Activated CD8-positive, alpha-beta T cell treated with anti-CD3 and anti-CD28 coated beads for 36 hours (primary cell): Measurements from ENCODE around the gene MTA3. TPM values are rescaled to one million over a fixed set of nuclear protein-coding genes. Genes with fewer than 3 reads are reported as not detected.

Experiments used
- ATAC-seq: fragments of 200-7000 bp; cut with Tn5 transposase; one replicate; pipeline ENCODE4 v1.10.0; 2021; ENCODE audit warnings: mild to moderate bottlenecking, moderate library complexity
- CTCF ChIA-PET: fragments of 350-600 bp; sonication (Branson Sonifier 250); formaldehyde crosslinking; loops from one replicate; lab custom pipeline; 2021; ENCODE audit warnings: antibody characterized with exemption; lab: Charles Lee
- POLR2A ChIA-PET: fragments of 350-600 bp; sonication (Branson Sonifier 250); formaldehyde crosslinking; loops from one replicate; lab custom pipeline; 2021; ENCODE audit warnings: antibody characterized with exemption; lab: Charles Lee
- DNase-seq: peaks from one replicate; pipeline ENCODE4 v3.0.0-alpha.2; 2020
- H3K27ac Mint-ChIP-seq: one replicate; pipeline ENCODE4 v1.8.0; 2021; ENCODE audit warnings: mild to moderate bottlenecking, mixed read lengths
- H3K27me3 Mint-ChIP-seq: one replicate; pipeline ENCODE4 v1.8.0; 2021; ENCODE audit warnings: mixed read lengths
- H3K36me3 Mint-ChIP-seq: one replicate; pipeline ENCODE4 v1.8.0; 2021; ENCODE audit warnings: low read depth, mixed read lengths
- H3K4me1 Mint-ChIP-seq: one replicate; pipeline ENCODE4 v1.8.0; 2021; ENCODE audit warnings: low read depth, mixed read lengths
- H3K4me3 Mint-ChIP-seq: one replicate; pipeline ENCODE4 v1.8.0; 2021; ENCODE audit warnings: mild to moderate bottlenecking, moderate library complexity, mixed read lengths
- H3K9me3 Mint-ChIP-seq: one replicate; pipeline ENCODE4 v1.8.0; 2021; ENCODE audit warnings: mixed read lengths
- CTCF ChIP-seq: fragments of 200-600 bp; IDR thresholded peaks from one replicate; pipeline ENCODE4 v1.8.0; 2022; ENCODE audit warnings: antibody characterized with exemption, mild to moderate bottlenecking
- intact Hi-C: fragments of 100-400 bp; cut with micrococcal nuclease; formaldehyde crosslinking; loops from one replicate; pipeline ENCODE4 v1.10.0; 2022
- total RNA-seq, 2 experiments: library from RNA; stranded (reverse); gene quantifications; one replicate each; pipeline ENCODE4 v1.2.3, GENCODE V29; 2021

MTA3 gene
- total RNA-seq, 2 experiments from 2014 or later: 32.6 to 35.9 TPM

GRCh38 chr2:42569116-42569711, 782 bp downstream of the MTA3 start:
- Mint-ChIP-seq H3K27me3 (no peaks in the 10 kb centered on the region), H3K27ac (peak overlapping the region; percentile 93), H3K4me3 (peak overlapping the region; percentile 85), H3K9me3 (no peaks in the 10 kb centered on the region), H3K4me1 (peaks cover 29% of the 10 kb centered on the region), H3K36me3 (peaks cover 15% of the 10 kb centered on the region)
- no peak for TF ChIP-seq CTCF
- ChIA-PET CTCF (no interaction called here), POLR2A (interaction anchor here (0.8 kb wide), 1 partner anchor 94 kb away, joined by 3 read pairs; no protein-coding TSS in a partner anchor)
- ATAC-seq (peak; percentile 42), DNase-seq (peak; percentile 20)
- intact Hi-C loops: no loop called here

GRCh38 chr2:42569883-42570282, 1.5 kb downstream of the MTA3 start:
- H3K4me1 Mint-ChIP-seq: peaks cover 35% of the 10 kb centered on the region
- ATAC-seq (no peak), DNase-seq (no peak)
- H3K36me3 Mint-ChIP-seq: peaks cover 15% of the 10 kb centered on the region
- POLR2A ChIA-PET: no interaction called here
- CTCF ChIA-PET: no interaction called here
- peak overlapping the region; percentile 93 for H3K27ac Mint-ChIP-seq
- TF ChIP-seq CTCF: no peak
- no peaks in the 10 kb centered on the region for H3K27me3 Mint-ChIP-seq
- H3K4me3 Mint-ChIP-seq: peak overlapping the region; percentile 85
- no peaks in the 10 kb centered on the region for H3K9me3 Mint-ChIP-seq
- intact Hi-C loops: no loop called here

- TF ChIP-seq CTCF: no peak
- H3K27ac Mint-ChIP-seq: no peak overlapping the region
- H3K9me3 Mint-ChIP-seq: no peaks in the 10 kb centered on the region
- H3K4me1 Mint-ChIP-seq: peaks cover 36% of the 10 kb centered on the region
- H3K36me3 Mint-ChIP-seq: peaks cover 27% of the 10 kb centered on the region
- no peaks in the 10 kb centered on the region for H3K27me3 Mint-ChIP-seq
- ChIA-PET CTCF (interaction anchor here (1.4 to 1.6 kb wide), 2 partner anchors 9 to 90 kb away, joined by 3 to 7 read pairs; no protein-coding TSS in a partner anchor), POLR2A (interaction anchor here (0.6 to 1.0 kb wide), 3 partner anchors 50 to 238 kb away, joined by 3 to 4 read pairs (median 3); no protein-coding TSS in a partner anchor)
- DNase-seq (no peak), ATAC-seq (no peak)
- H3K4me3 Mint-ChIP-seq: no peak overlapping the region
- intact Hi-C loops: no loop called here
Measured at GRCh38 chr2:42572297-42573081, 4.1 kb downstream of the MTA3 start.

GRCh38 chr2:42573256-42573655, 4.8 kb downstream of the MTA3 start:
- Mint-ChIP-seq H3K36me3 (peaks cover 27% of the 10 kb centered on the region), H3K27me3 (no peaks in the 10 kb centered on the region), H3K27ac (peak overlapping the region; percentile 61), H3K4me1 (peaks cover 31% of the 10 kb centered on the region), H3K4me3 (no peak overlapping the region), H3K9me3 (no peaks in the 10 kb centered on the region)
- no peak for TF ChIP-seq CTCF
- ChIA-PET CTCF (interaction anchor here (1.4 to 1.6 kb wide), 2 partner anchors 8 to 90 kb away, joined by 3 to 7 read pairs; no protein-coding TSS in a partner anchor), POLR2A (interaction anchor here (0.6 kb wide), 1 partner anchor 51 kb away, joined by 3 read pairs; no protein-coding TSS in a partner anchor)
- ATAC-seq (no peak), DNase-seq (no peak)
- intact Hi-C loops: no loop called here
